Measurements from ENCODE around the gene PTGFR. TPM values are rescaled to one million over a fixed set of nuclear protein-coding genes. Genes with fewer than 3 reads are reported as not detected.

Gene PTGFR
- total and polyA plus RNA-seq, 11 donors: 0.15 to 3.6 (median 0.37) TPM

DNA sequence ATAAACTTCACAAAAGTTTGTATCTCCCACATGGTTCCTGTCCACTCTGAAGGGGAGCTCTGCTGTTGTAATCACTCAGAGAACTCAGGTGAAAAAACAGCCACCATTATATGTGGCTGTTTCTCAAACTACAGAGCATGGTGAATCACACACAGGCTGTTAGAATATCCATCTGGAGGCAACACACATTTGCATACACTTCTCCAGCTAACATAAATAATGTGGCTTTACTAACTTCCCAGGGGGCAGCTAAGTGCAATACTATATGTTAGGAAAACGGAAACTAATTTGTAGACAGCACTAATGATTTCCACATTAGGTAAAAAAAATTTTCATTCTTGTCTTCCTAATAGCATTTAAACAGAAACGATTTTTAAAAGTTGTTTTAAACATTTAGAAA is 49.3 kb downstream of the PTGFR start:
- Histone ChIP-seq H3K36me3 (no peaks in the 10 kb centered on the region), H3K4me1 (no peaks in the 10 kb centered on the region), H3K27ac (no peak overlapping the region), H3K4me3 (no peak overlapping the region), H3K27me3 (no peaks in the 10 kb centered on the region), H3K9me3 (peaks cover 0 to 9% (median 0%) of the 10 kb centered on the region in 12 donors)
- intact Hi-C loops (cut with DNase I): no loop called here
- DNase-seq: no peak
- WGBS, 4 donors: 57 to 69% (median 62%) methylated on average over 2 of the region's 2 CpGs
- no peak for TF ChIP-seq CTCF (IDR thresholded peaks at IDR 0.05)
- TF ChIP-seq POLR2A (IDR thresholded peaks at IDR 0.05): no peak
- no peak for ATAC-seq

DNA sequence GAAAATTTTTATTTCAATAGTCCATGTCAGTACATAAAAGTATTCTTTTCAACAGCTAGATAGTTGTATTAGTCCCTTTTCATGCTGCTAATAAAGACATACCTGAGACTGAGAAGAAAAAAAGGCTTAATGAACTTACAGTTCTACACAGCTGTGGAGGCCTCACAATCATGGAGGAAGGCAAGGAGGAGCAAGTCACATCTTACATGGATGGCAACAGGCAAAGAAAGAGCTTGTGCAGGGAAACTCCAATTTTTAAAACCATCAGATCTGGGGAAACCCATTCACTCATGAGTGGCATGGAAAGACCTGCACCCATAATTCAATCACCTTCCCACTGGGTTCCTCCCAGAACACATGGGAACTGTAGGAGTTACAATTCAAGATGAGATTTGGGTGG is 50.7 kb downstream of the PTGFR start:
- DNase-seq: no peak
- ATAC-seq: no peak
- intact Hi-C loops (cut with DNase I): no loop called here
- Histone ChIP-seq H3K27ac (no peak overlapping the region), H3K36me3 (no peaks in the 10 kb centered on the region), H3K4me3 (no peak overlapping the region), H3K4me1 (no peaks in the 10 kb centered on the region), H3K27me3 (no peaks in the 10 kb centered on the region), H3K9me3 (peaks cover 0 to 9% (median 0%) of the 10 kb centered on the region in 12 donors)
- no peak for TF ChIP-seq POLR2A (IDR thresholded peaks at IDR 0.05)
- TF ChIP-seq CTCF (IDR thresholded peaks at IDR 0.05): no peak

GRCh38 chr1:78543941-78544643 is 53.3 kb downstream of the PTGFR start:
- intact Hi-C loops (cut with DNase I): no loop called here
- no peak for DNase-seq
- WGBS, 4 donors: 70 to 77% (median 75%) methylated on average over 3 of the region's 3 CpGs

GRCh38 chr1:78547081-78547480 is 56.3 kb downstream of the PTGFR start:
- TF ChIP-seq POLR2A (IDR thresholded peaks at IDR 0.05) (no peak), CTCF (IDR thresholded peaks at IDR 0.05) (no peak)
- DNase-seq: no peak
- no peaks in the 10 kb centered on the region for H3K4me1 ChIP-seq
- 40 to 56% (median 48%) methylated on average over 1 of the region's 1 CpG for WGBS, 4 donors
- peaks cover 0 to 17% (median 0%) of the 10 kb centered on the region in 12 donors for H3K9me3 ChIP-seq
- no peak for ATAC-seq
- intact Hi-C loops (cut with DNase I): no loop called here
- no peak overlapping the region for H3K4me3 ChIP-seq
- no peaks in the 10 kb centered on the region for H3K27me3 ChIP-seq
- no peaks in the 10 kb centered on the region for H3K36me3 ChIP-seq
- H3K27ac ChIP-seq: no peak overlapping the region

More at GRCh38 chr1:78543941-78544643, 53.3 kb downstream of the PTGFR start:
- Histone ChIP-seq H3K4me3 (no peak overlapping the region), H3K36me3 (no peaks in the 10 kb centered on the region), H3K27me3 (no peaks in the 10 kb centered on the region), H3K4me1 (no peaks in the 10 kb centered on the region), H3K9me3 (peaks cover 0 to 9% (median 0%) of the 10 kb centered on the region in 12 donors), H3K27ac (no peak overlapping the region)
- TF ChIP-seq POLR2A (IDR thresholded peaks at IDR 0.05) (no peak), CTCF (IDR thresholded peaks at IDR 0.05) (no peak)
- no peak for ATAC-seq

Data from heart left ventricle (tissue), 16 donors.